AG04450 (cell line): ENCODE measurements around the gene HSPB9. TPM values are rescaled to one million over a fixed set of nuclear protein-coding genes. Genes with fewer than 3 reads are reported as not detected.

Source experiments
- CTCF ChIA-PET: fragments of 300-600, 350-600 bp; formaldehyde crosslinking; extraction: SDS; loops from one replicate; lab custom pipeline; 2022; ENCODE audit warnings: antibody characterized with exemption, inconsistent platforms; lab: Charles Lee
- POLR2A ChIA-PET: fragments of 350-600 bp; formaldehyde crosslinking; extraction: SDS; loops from one replicate; lab custom pipeline; 2021; ENCODE audit warnings: antibody characterized with exemption, inconsistent platforms; lab: Yijun Ruan, JAX
- DNase-seq: peaks from one replicate; pipeline ENCODE4 v3.0.0-alpha.2; 2011; ENCODE audit warnings: low read depth, low spot score
- H3K27ac ChIP-seq: one replicate; pipeline ENCODE4 v1.5.1; 2012; ENCODE audit warnings: low read depth, low read length, control low read depth
- H3K27me3 ChIP-seq: one replicate; pipeline ENCODE4 v1.6.0; 2012; ENCODE audit warnings: low read length; ENCODE audit not compliant: control insufficient read depth, insufficient read depth
- H3K4me3 ChIP-seq: 2 replicates; pipeline ENCODE4 v1.5.1; 2011; ENCODE audit warnings: mild to moderate bottlenecking, low read depth, low read length, control low read depth
- H3K9me3 ChIP-seq: 2 replicates; pipeline ENCODE4 v1.5.1; 2012; ENCODE audit warnings: low read length; ENCODE audit not compliant: control insufficient read depth, insufficient read depth
- polyA plus RNA-seq: library from polyadenylated mRNA; depleted of rRNA; stranded (reverse); fragments of >200 nt; gene quantifications from 2 replicates; pipeline ENCODE4 v1.2.3, GENCODE V29; 2011
- TF ChIP-seq, protein P1 (sequence below): IDR thresholded peaks from 2 replicates; pipeline ENCODE4 v1.5.1; 2011; ENCODE audit warnings: low read depth, low read length, control low read depth, inconsistent platforms

The HSPB9 gene
- polyA plus RNA-seq, 1 experiment: not detected

DNA sequence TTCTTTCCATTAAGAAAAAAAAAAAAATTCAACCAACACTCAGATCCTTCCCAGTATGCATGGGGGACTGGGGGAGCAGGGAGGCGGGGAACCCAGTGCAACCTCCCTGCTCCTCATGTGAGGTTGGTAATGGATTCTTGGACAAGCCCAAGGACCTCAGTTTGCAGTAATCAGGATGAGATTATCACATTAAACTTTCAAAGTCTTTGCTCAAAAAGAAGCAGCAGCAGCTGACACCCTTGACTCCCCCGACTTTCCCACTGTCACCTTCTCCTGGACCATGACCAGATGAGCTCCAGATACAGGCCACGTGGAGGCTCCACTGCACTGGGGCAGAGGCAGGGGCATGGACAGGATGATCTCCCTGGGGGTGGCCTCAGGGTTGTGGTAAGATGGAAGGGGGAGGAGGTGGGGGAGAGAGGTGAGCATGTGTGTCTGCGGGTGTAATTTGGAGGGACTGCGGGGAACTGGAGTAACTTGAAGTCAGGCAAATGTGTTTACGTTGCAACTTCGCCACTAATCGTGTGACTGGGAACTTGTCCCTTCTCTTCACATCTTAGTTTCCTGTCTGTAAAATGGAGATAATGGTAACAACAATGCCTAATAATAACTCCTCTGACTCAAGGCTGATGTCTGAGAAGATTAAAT lies 44.1 kb upstream of the HSPB9 start:
- Histone ChIP-seq H3K4me3 (no peak overlapping the region), H3K27ac (no peak overlapping the region), H3K27me3 (peaks cover 39% of the 10 kb centered on the region), H3K9me3 (no peaks in the 10 kb centered on the region)
- no peak for DNase-seq
- TF ChIP-seq, protein P1, sequence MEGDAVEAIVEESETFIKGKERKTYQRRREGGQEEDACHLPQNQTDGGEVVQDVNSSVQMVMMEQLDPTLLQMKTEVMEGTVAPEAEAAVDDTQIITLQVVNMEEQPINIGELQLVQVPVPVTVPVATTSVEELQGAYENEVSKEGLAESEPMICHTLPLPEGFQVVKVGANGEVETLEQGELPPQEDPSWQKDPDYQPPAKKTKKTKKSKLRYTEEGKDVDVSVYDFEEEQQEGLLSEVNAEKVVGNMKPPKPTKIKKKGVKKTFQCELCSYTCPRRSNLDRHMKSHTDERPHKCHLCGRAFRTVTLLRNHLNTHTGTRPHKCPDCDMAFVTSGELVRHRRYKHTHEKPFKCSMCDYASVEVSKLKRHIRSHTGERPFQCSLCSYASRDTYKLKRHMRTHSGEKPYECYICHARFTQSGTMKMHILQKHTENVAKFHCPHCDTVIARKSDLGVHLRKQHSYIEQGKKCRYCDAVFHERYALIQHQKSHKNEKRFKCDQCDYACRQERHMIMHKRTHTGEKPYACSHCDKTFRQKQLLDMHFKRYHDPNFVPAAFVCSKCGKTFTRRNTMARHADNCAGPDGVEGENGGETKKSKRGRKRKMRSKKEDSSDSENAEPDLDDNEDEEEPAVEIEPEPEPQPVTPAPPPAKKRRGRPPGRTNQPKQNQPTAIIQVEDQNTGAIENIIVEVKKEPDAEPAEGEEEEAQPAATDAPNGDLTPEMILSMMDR: no peak
- ChIA-PET CTCF (no interaction called here), POLR2A (no interaction called here)

DNA sequence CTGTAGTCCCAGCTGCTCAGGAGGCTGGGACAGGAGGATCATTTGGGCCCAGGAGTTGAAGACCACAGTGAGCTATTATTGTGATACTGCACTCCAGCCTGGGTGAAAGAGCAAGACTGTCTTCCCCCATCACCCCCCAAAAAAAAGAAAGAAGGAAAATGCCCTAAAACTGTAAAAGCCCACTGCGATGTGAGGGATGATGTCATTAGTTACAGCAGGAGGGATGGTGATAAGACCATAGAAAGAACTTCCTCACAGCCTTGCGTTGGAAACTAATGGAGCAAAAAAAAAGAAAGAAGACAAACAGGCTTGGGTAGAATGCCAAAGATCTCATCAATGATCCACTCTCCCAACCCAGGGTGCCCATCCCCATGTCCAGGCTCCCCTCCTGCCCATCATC lies 43.1 kb upstream of the HSPB9 start:
- no peak for DNase-seq

DNA sequence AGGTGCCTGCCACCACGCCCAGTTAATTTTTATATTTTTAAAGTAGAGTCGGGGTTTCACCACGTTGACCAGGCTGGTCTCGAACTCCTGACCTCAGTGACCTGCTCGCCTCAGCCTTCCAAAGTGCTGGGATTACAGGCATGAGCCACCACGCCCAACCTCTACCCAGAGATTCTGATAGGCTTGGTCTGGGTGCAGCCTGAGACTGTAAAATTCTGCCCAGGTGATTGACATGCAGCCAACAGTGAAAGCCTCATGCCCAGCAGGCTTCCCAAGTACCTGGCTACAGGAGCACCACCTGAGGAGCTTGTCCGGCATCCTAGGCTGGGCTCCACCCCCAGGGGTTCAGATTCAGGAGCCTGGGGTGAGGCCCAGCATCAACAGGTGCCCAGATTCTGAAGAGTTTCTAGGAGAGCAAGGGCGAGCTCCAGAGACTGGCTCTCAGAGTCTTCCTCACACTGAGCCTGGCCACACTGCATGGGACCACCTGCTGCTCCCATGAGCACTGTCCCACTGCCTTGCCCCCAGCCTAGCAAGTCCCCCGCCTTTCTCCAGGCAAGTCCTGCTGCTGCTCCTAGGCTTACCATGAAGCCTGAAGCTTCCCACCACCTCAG lies 41.0 kb upstream of the HSPB9 start:
- TF ChIP-seq, protein P1: no peak
- CTCF ChIA-PET: no interaction called here
- H3K27me3 ChIP-seq: peaks cover 32% of the 10 kb centered on the region
- no peak overlapping the region for H3K27ac ChIP-seq
- POLR2A ChIA-PET: no interaction called here
- DNase-seq: no peak
- no peaks in the 10 kb centered on the region for H3K9me3 ChIP-seq
- H3K4me3 ChIP-seq: no peak overlapping the region

More for the DNA sequence above, 43.1 kb upstream of the HSPB9 start:
- CTCF ChIA-PET: interaction anchor here (0.9 to 1.5 kb wide), 2 partner anchors 14 to 54 kb away, joined by 3 read pairs; no protein-coding TSS in a partner anchor
- POLR2A ChIA-PET: no interaction called here
- Histone ChIP-seq H3K27ac (no peak overlapping the region), H3K4me3 (no peak overlapping the region), H3K27me3 (peaks cover 35% of the 10 kb centered on the region), H3K9me3 (no peaks in the 10 kb centered on the region)
- TF ChIP-seq, protein P1: no peak

DNA sequence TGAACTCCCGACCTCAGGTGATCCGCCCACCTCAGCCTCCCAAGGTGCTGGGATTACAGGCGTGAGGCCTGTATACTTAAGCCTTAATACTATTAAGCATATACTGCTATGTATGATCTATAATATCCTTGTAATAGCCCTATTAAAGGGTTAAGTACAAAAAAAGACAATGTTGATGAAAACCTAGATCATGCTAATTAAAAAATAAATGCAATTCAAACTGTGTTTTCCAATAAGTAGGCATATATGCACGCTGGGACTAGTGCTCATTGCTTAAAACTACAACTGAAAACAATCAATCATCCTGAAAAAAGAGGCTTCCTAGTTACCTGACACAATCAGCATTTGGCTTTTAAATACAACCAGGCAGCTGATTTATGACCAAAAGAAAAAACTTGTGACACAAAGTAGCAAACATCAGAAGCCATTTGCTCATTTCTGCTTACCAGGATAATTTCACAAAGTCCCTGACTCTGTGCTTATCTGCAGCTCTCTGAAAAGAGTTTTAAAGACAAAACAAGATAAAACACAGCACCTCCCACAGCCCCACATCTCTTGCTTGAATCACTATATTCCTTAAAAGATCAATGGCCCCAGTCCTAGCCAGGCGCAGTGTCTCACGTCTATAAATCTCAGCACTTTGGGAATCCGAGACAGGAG lies 35.4 kb upstream of the HSPB9 start:
- no peak for DNase-seq
- Histone ChIP-seq H3K27ac (no peak overlapping the region), H3K4me3 (no peak overlapping the region), H3K9me3 (no peaks in the 10 kb centered on the region), H3K27me3 (peaks cover 18% of the 10 kb centered on the region)
- TF ChIP-seq, protein P1: no peak
- POLR2A ChIA-PET: no interaction called here
- CTCF ChIA-PET: interaction anchor here (0.8 to 1.4 kb wide), 2 partner anchors 9 to 14 kb away, joined by 3 to 5 read pairs; no protein-coding TSS in a partner anchor
